H9 (cell line): ENCODE data around the gene VPS25. TPM values are rescaled to one million over a fixed set of nuclear protein-coding genes. Genes with fewer than 3 reads are reported as not detected.

Source experiments
- DNase-seq: peaks from one replicate; pipeline ENCODE4 v3.0.0-alpha.2; 2017
- H2AFZ ChIP-seq: one replicate; pipeline ENCODE4 v1.6.1; 2013; ENCODE audit warnings: mild to moderate bottlenecking, low read length, control low read depth, moderate library complexity
- H2AK5ac ChIP-seq: 2 replicates; pipeline ENCODE4 v1.6.1; 2013; ENCODE audit warnings: low read length, control low read depth, mixed read lengths; ENCODE audit not compliant: insufficient read length
- H2BK120ac ChIP-seq: one replicate; pipeline ENCODE4 v1.6.1; 2013; ENCODE audit warnings: low read depth, mild to moderate bottlenecking, low read length, control low read depth, inconsistent platforms; ENCODE audit not compliant: poor library complexity, severe bottlenecking
- H2BK12ac ChIP-seq: 2 replicates; pipeline ENCODE4 v1.6.1; 2013; ENCODE audit warnings: low read length, control low read depth, mixed read lengths, low read depth; ENCODE audit not compliant: insufficient read length
- H2BK15ac ChIP-seq: 2 replicates; pipeline ENCODE4 v1.6.1; 2013; ENCODE audit warnings: low read depth, low read length, control low read depth
- H2BK20ac ChIP-seq: one replicate; pipeline ENCODE4 v1.6.1; 2013; ENCODE audit warnings: low read depth, mild to moderate bottlenecking, low read length, control low read depth, inconsistent platforms; ENCODE audit not compliant: poor library complexity, severe bottlenecking
- H2BK5ac ChIP-seq: 2 replicates; pipeline ENCODE4 v1.6.1; 2013; ENCODE audit warnings: low read length, control low read depth, mixed read lengths; ENCODE audit not compliant: insufficient read length
- H3K14ac ChIP-seq: 2 replicates; pipeline ENCODE4 v1.6.1; 2013; ENCODE audit warnings: low read length, control low read depth; ENCODE audit not compliant: insufficient read depth
- H3K18ac ChIP-seq: 2 replicates; pipeline ENCODE4 v1.6.1; 2013; ENCODE audit warnings: low read depth, mild to moderate bottlenecking, mixed read lengths, low read length, control low read depth; ENCODE audit not compliant: insufficient read length
- H3K23ac ChIP-seq: 2 replicates; pipeline ENCODE4 v1.6.1; 2013; ENCODE audit warnings: low read length, control low read depth, mixed read lengths, low read depth; ENCODE audit not compliant: insufficient read length
- H3K23me2 ChIP-seq: 2 replicates; pipeline ENCODE4 v1.6.1; 2013; ENCODE audit warnings: low read depth, mild to moderate bottlenecking, mixed read lengths, low read length, control low read depth; ENCODE audit not compliant: insufficient read length, poor library complexity, severe bottlenecking
- H3K27ac ChIP-seq: 2 replicates; pipeline ENCODE4 v1.5.1; 2013; ENCODE audit warnings: low read length, control low read depth, mixed read lengths, low read depth; ENCODE audit not compliant: insufficient read length
- H3K27me3 ChIP-seq: 2 replicates; pipeline ENCODE4 v1.6.1; 2013; ENCODE audit warnings: low read length, control low read depth, inconsistent platforms; ENCODE audit not compliant: insufficient read depth
- H3K4ac ChIP-seq: 2 replicates; pipeline ENCODE4 v1.6.1; 2013; ENCODE audit warnings: low read depth, mild to moderate bottlenecking, control low read depth, inconsistent platforms, low read length, moderate library complexity
- H3K4me1 ChIP-seq: 2 replicates; pipeline ENCODE4 v1.6.1; 2013; ENCODE audit warnings: low read length, control low read depth, inconsistent platforms; ENCODE audit not compliant: insufficient read depth
- H3K4me2 ChIP-seq: 2 replicates; pipeline ENCODE4 v1.6.1; 2013; ENCODE audit warnings: low read length, control low read depth, mixed read lengths; ENCODE audit not compliant: insufficient read length, insufficient read depth
- H3K56ac ChIP-seq: 2 replicates; pipeline ENCODE4 v1.6.1; 2013; ENCODE audit warnings: low read depth, mild to moderate bottlenecking, mixed read lengths, low read length, control low read depth; ENCODE audit not compliant: insufficient read length
- H3K79me1 ChIP-seq: 2 replicates; pipeline ENCODE4 v1.6.1; 2013; ENCODE audit warnings: low read depth, mild to moderate bottlenecking, moderate library complexity, low read length, control low read depth, inconsistent platforms; ENCODE audit not compliant: insufficient read depth, poor library complexity, severe bottlenecking
- H3K79me2 ChIP-seq: 2 replicates; pipeline ENCODE4 v1.6.1; 2013; ENCODE audit warnings: low read length, control low read depth, inconsistent platforms; ENCODE audit not compliant: insufficient read depth
- H3K9ac ChIP-seq: 2 replicates; pipeline ENCODE4 v1.6.1; 2013; ENCODE audit warnings: low read length, control low read depth, mixed read lengths; ENCODE audit not compliant: insufficient read length; ENCODE audit errors: extremely low read depth
- H3K9me3 ChIP-seq: one replicate; pipeline ENCODE4 v1.6.1; 2013; ENCODE audit warnings: low read depth, low read length, inconsistent platforms; ENCODE audit not compliant: control insufficient read depth
- H3T11ph ChIP-seq: one replicate; pipeline ENCODE4 v1.6.1; 2013; ENCODE audit warnings: mild to moderate bottlenecking, low read length, control low read depth, inconsistent platforms
- H4K20me1 ChIP-seq: one replicate; pipeline ENCODE4 v1.6.1; 2013; ENCODE audit not compliant: control insufficient read depth, insufficient read length, insufficient read depth
- H4K5ac ChIP-seq: 2 replicates; pipeline ENCODE4 v1.6.1; 2013; ENCODE audit warnings: low read depth, mild to moderate bottlenecking, mixed read lengths, low read length, control low read depth; ENCODE audit not compliant: insufficient read length
- H4K8ac ChIP-seq: replicated peaks from 2 replicates; pipeline ENCODE4 v1.6.1; 2013; ENCODE audit warnings: low read length, control low read depth, mixed read lengths, low read depth; ENCODE audit not compliant: insufficient read length
- H4K91ac ChIP-seq: 2 replicates; pipeline ENCODE4 v1.6.1; 2013; ENCODE audit warnings: low read depth, mild to moderate bottlenecking, moderate library complexity, mixed read lengths, low read length, control low read depth; ENCODE audit not compliant: insufficient read length
- H3K27ac Mint-ChIP-seq, 3 experiments: 2 replicates in 2 of 3; 3 replicates in 1 of 3; pipeline ENCODE4 v1.8.0; 2020 to 2021; ENCODE audit warnings: mixed read lengths in 3 of 3, mild to moderate bottlenecking in 1 of 3, moderate library complexity in 1 of 3
- H3K27me3 Mint-ChIP-seq: 2 replicates; pipeline ENCODE4 v1.8.0; 2021; ENCODE audit warnings: low read depth, mild to moderate bottlenecking, moderate library complexity, mixed read lengths
- H3K36me3 Mint-ChIP-seq, 3 experiments: 2 replicates in 2 of 3; 3 replicates in 1 of 3; pipeline ENCODE4 v1.8.0; 2020 to 2021; ENCODE audit warnings: low read depth in 3 of 3, mixed read lengths in 3 of 3; ENCODE audit not compliant: insufficient read depth in 1 of 3
- H3K4me1 Mint-ChIP-seq, 2 experiments: 2 replicates each; pipeline ENCODE4 v1.8.0; 2020; ENCODE audit warnings: mixed read lengths in 2 of 2
- H3K4me3 Mint-ChIP-seq, 2 experiments: 2 replicates in 1 of 2; 3 replicates in 1 of 2; pipeline ENCODE4 v1.8.0; 2020 to 2021; ENCODE audit warnings: mild to moderate bottlenecking in 2 of 2, mixed read lengths in 2 of 2, moderate library complexity in 1 of 2
- H3K9me3 Mint-ChIP-seq, 2 experiments: 2 replicates in 1 of 2; 3 replicates in 1 of 2; pipeline ENCODE4 v1.8.0; 2020; ENCODE audit warnings: mild to moderate bottlenecking in 2 of 2, mixed read lengths in 2 of 2, moderate library complexity in 1 of 2
- WGBS: extraction: QIAGEN DNeasy Blood & Tissue Kit; methylation state at CpG from one replicate; pipeline ENCODE4 v1.1.7; 2013; ENCODE audit warnings: missing lambda C conversion rate, low lambda C conversion rate, mixed read lengths; ENCODE audit not compliant: insufficient read length; ENCODE audit errors: extremely low coverage; 5-methylcytosine and 5-hydroxymethylcytosine counted together
- total RNA-seq: library from RNA; stranded (reverse); gene quantifications from 2 replicates; pipeline ENCODE4 v1.2.1, GENCODE V29; 2021
- TF ChIP-seq, protein P1 (sequence below): fragments of 200-600 bp; sonication (generic); conservative IDR thresholded peaks from 3 replicates; pipeline ENCODE4 v1.8.0; 2021; ENCODE audit warnings: antibody characterized with exemption, mild to moderate bottlenecking

The VPS25 gene
- total RNA-seq, 1 experiment from 2014 or later, result 113 TPM

DNA sequence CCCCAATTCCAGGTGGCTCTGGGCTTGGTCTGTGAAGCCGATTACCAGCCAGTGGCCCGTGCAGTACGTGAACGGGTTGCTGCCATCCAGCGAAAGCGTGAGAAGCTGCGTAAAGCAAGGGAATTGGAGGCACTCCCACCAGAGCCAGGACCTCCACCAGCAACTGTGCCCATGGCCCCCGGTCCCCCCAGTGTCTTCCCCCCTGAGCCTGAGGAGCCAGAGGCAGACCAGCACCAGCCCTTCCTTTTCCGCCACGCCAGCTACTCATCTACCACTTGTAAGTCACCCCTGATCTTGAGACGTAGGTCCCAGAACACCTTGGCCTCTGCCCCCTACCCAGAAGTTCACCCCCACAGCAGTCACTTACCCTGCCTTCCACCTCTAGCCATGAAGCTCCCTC lies 14.0 kb downstream of the VPS25 start:
- Histone ChIP-seq H3K14ac (no peak overlapping the region; the same call in 1 of the 2 replicates), H3K18ac (no peak overlapping the region), H3T11ph (no peak overlapping the region), H3K4ac (no peak overlapping the region), H4K5ac (no peak overlapping the region), H3K27ac (no peak overlapping the region), H3K27me3 (no peaks in the 10 kb centered on the region; the same call in 1 of the 2 replicates), H3K56ac (no peak overlapping the region), H2BK5ac (no peak overlapping the region), H3K79me2 (no peaks in the 10 kb centered on the region), H3K9ac (no peak overlapping the region), H2AK5ac (no peak overlapping the region), H4K91ac (no peak overlapping the region), H3K4me1 (no peaks in the 10 kb centered on the region), H4K8ac (no peak overlapping the region), H4K20me1 (no peaks in the 10 kb centered on the region), H2AFZ (no peak overlapping the region), H3K4me2 (no peak overlapping the region), H2BK120ac (no peak overlapping the region), H3K23me2 (no peaks in the 10 kb centered on the region), H2BK20ac (no peak overlapping the region), H2BK15ac (no peak overlapping the region), H2BK12ac (no peak overlapping the region), H3K9me3 (no peaks in the 10 kb centered on the region), H3K23ac (no peak overlapping the region), H3K79me1 (no peaks in the 10 kb centered on the region)
- Mint-ChIP-seq H3K4me3 (no peak overlapping the region), H3K9me3 (no peaks in the 10 kb centered on the region), H3K36me3 (no peaks in the 10 kb centered on the region; a peak in 1 of 7 replicates), H3K27me3 (peaks cover 15% of the 10 kb centered on the region), H3K27ac (no peak overlapping the region), H3K4me1 (peaks cover 9 to 12% of the 10 kb centered on the region in 2 experiments)
- DNase-seq, result no peak
- no CpG with 5 or more reads among the region's 11 CpGs for WGBS
- TF ChIP-seq, protein P1, sequence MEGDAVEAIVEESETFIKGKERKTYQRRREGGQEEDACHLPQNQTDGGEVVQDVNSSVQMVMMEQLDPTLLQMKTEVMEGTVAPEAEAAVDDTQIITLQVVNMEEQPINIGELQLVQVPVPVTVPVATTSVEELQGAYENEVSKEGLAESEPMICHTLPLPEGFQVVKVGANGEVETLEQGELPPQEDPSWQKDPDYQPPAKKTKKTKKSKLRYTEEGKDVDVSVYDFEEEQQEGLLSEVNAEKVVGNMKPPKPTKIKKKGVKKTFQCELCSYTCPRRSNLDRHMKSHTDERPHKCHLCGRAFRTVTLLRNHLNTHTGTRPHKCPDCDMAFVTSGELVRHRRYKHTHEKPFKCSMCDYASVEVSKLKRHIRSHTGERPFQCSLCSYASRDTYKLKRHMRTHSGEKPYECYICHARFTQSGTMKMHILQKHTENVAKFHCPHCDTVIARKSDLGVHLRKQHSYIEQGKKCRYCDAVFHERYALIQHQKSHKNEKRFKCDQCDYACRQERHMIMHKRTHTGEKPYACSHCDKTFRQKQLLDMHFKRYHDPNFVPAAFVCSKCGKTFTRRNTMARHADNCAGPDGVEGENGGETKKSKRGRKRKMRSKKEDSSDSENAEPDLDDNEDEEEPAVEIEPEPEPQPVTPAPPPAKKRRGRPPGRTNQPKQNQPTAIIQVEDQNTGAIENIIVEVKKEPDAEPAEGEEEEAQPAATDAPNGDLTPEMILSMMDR, result no peak
